SK-N-SH treated with all-trans-retinoic acid at 6 μM for 48 hours (cell line): Measurements from ENCODE around the gene GRM7.
A peak's percentile ranks its signal among the peaks of the same experiment; 100 is the strongest.

ENCODE experiments used
- ATAC-seq: fragments of 200-7000 bp; cut with Tn5 transposase; 3 replicates; pipeline ENCODE4 v1.9.1; 2020; ENCODE audit warnings: mild to moderate bottlenecking, moderate library complexity
- ARNTL ChIP-seq: fragments of 450-650 bp; formaldehyde crosslinking; IDR thresholded peaks from 2 replicates; pipeline ENCODE4 v1.5.0; 2020; ENCODE audit warnings: low read depth, mild to moderate bottlenecking, moderate library complexity, borderline replicate concordance
- BACH2 ChIP-seq: fragments of 250-450 bp; sonication (Bioruptor Pico); IDR thresholded peaks from 2 replicates; pipeline ENCODE4 v1.9.0; 2021; ENCODE audit warnings: mild to moderate bottlenecking, borderline replicate concordance
- CSDC2 ChIP-seq: fragments of 250-450 bp; sonication (Bioruptor Pico); IDR thresholded peaks from 2 replicates; pipeline ENCODE4 v1.5.0; 2020; ENCODE audit warnings: mild to moderate bottlenecking, moderate library complexity
- ESRRG ChIP-seq: fragments of 250-450 bp; sonication (Bioruptor Pico); IDR thresholded peaks from 2 replicates; pipeline ENCODE4 v1.6.1; 2021; ENCODE audit warnings: mild to moderate bottlenecking
- GLIS3 ChIP-seq: fragments of 250-450 bp; sonication (Bioruptor Pico); IDR thresholded peaks from 2 replicates; pipeline ENCODE4 v1.5.0; 2020; ENCODE audit warnings: mild to moderate bottlenecking, moderate library complexity
- OSR1 ChIP-seq: fragments of 250-450 bp; sonication (Bioruptor Pico); IDR thresholded peaks from 2 replicates; pipeline ENCODE4 v1.8.0; 2022; ENCODE audit warnings: moderate library complexity, mild to moderate bottlenecking, inconsistent platforms
- POU6F1 ChIP-seq: fragments of 250-450 bp; sonication (Bioruptor Pico); IDR thresholded peaks from 2 replicates; pipeline ENCODE4 v1.8.0; 2021; ENCODE audit warnings: low read depth, mild to moderate bottlenecking, moderate library complexity, borderline replicate concordance
- PPARA ChIP-seq: fragments of 250-450 bp; sonication (Bioruptor Pico); IDR thresholded peaks from 2 replicates; pipeline ENCODE4 v1.5.0; 2020; ENCODE audit warnings: mild to moderate bottlenecking, borderline replicate concordance
- SNAI2 ChIP-seq: fragments of 250-450 bp; sonication (Bioruptor Pico); IDR thresholded peaks from 2 replicates; pipeline ENCODE4 v1.5.0; 2020; ENCODE audit warnings: mild to moderate bottlenecking, moderate library complexity
- TCF4 ChIP-seq: fragments of 250-450 bp; sonication (Bioruptor Pico); IDR thresholded peaks from 2 replicates; pipeline ENCODE4 v1.8.0; 2021; ENCODE audit warnings: mild to moderate bottlenecking, moderate library complexity, borderline replicate concordance
- TOX ChIP-seq: fragments of 250-450 bp; sonication (Bioruptor Pico); IDR thresholded peaks from 2 replicates; pipeline ENCODE4 v1.8.0; 2021; ENCODE audit warnings: mild to moderate bottlenecking, moderate library complexity, borderline replicate concordance
- ZFP3 ChIP-seq: fragments of 250-450 bp; sonication (Bioruptor Pico); IDR thresholded peaks from 2 replicates; pipeline ENCODE4 v1.5.0; 2020; ENCODE audit warnings: mild to moderate bottlenecking, moderate library complexity
- ZFP30 ChIP-seq: fragments of 450-650 bp; formaldehyde crosslinking; IDR thresholded peaks from 2 replicates; pipeline ENCODE4 v1.5.0; 2022; ENCODE audit warnings: mild to moderate bottlenecking, moderate library complexity
- ZNF565 ChIP-seq: fragments of 450-650 bp; formaldehyde crosslinking; conservative IDR thresholded peaks from 2 replicates; pipeline ENCODE4 v1.5.0; 2020; ENCODE audit warnings: low read depth, mild to moderate bottlenecking, moderate library complexity
- ZNF70 ChIP-seq: fragments of 450-650 bp; formaldehyde crosslinking; IDR thresholded peaks from 2 replicates; pipeline ENCODE4 v1.5.0; 2020; ENCODE audit warnings: mild to moderate bottlenecking, moderate library complexity
- ZNF8 ChIP-seq: fragments of 450-650 bp; formaldehyde crosslinking; IDR thresholded peaks from 2 replicates; pipeline ENCODE4 v1.5.0; 2020; ENCODE audit warnings: mild to moderate bottlenecking, moderate library complexity
- TF ChIP-seq, protein P1 (sequence below): fragments of 250-450 bp; sonication (Bioruptor Pico); IDR thresholded peaks from 2 replicates; pipeline ENCODE4 v1.5.0; 2020; ENCODE audit warnings: mild to moderate bottlenecking, moderate library complexity
- TF ChIP-seq, protein P2 (sequence below): fragments of 250-450 bp; sonication (Bioruptor Pico); IDR thresholded peaks from 2 replicates; pipeline ENCODE4 v1.5.1; 2020; ENCODE audit warnings: low read depth, mild to moderate bottlenecking, moderate library complexity
- TF ChIP-seq, protein P3 (sequence below): fragments of 250-450 bp; sonication (Bioruptor Pico); IDR thresholded peaks from 2 replicates; pipeline ENCODE4 v1.8.0; 2020; ENCODE audit warnings: mild to moderate bottlenecking, moderate library complexity, borderline replicate concordance
- TF ChIP-seq, protein P4 (sequence below): fragments of 250-450 bp; sonication (Bioruptor Pico); IDR thresholded peaks from 2 replicates; pipeline ENCODE4 v1.5.1; 2021; ENCODE audit warnings: mild to moderate bottlenecking, moderate library complexity

Gene GRM7

DNA sequence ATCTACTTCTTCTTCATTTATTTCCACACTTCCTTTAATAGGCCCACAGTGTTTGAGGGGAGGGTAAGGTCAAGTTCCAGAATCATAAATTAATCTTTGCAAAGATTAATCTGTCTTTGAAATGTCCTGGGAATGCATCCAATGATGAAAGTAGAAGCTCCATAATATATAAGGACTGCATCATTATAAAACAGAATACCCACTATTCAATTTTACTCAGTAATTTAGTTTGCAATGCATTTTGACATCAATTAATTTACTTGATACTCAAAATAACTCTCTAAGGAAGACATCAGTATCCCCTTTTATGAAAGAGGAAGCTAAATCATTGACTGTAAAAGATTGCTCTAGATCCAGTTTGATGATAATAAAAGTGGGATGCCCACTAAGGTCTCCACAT, 777.2 kb downstream of the GRM7 start (continued):
- TF ChIP-seq, protein P1, sequence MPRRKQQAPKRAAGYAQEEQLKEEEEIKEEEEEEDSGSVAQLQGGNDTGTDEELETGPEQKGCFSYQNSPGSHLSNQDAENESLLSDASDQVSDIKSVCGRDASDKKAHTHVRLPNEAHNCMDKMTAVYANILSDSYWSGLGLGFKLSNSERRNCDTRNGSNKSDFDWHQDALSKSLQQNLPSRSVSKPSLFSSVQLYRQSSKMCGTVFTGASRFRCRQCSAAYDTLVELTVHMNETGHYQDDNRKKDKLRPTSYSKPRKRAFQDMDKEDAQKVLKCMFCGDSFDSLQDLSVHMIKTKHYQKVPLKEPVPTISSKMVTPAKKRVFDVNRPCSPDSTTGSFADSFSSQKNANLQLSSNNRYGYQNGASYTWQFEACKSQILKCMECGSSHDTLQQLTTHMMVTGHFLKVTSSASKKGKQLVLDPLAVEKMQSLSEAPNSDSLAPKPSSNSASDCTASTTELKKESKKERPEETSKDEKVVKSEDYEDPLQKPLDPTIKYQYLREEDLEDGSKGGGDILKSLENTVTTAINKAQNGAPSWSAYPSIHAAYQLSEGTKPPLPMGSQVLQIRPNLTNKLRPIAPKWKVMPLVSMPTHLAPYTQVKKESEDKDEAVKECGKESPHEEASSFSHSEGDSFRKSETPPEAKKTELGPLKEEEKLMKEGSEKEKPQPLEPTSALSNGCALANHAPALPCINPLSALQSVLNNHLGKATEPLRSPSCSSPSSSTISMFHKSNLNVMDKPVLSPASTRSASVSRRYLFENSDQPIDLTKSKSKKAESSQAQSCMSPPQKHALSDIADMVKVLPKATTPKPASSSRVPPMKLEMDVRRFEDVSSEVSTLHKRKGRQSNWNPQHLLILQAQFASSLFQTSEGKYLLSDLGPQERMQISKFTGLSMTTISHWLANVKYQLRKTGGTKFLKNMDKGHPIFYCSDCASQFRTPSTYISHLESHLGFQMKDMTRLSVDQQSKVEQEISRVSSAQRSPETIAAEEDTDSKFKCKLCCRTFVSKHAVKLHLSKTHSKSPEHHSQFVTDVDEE (CRISPR knock-in tag): 0 out of 2 replicates have a peak, but pooled peaks have one; percentile 29
- no peak for TF ChIP-seq PPARA (CRISPR knock-in tag)
- TF ChIP-seq, all 23 proteins: peak for 7

- no peak for TF ChIP-seq ZNF565 (CRISPR knock-in tag)
- no peak for TF ChIP-seq OSR1 (CRISPR knock-in tag)
- no peak for TF ChIP-seq ZNF8
- no peak for TF ChIP-seq ARNTL
- no peak for TF ChIP-seq ZFP3 (CRISPR knock-in tag)
- no peak for TF ChIP-seq POU6F1 (CRISPR knock-in tag)
- TF ChIP-seq BACH2 (CRISPR knock-in tag): no peak
- TF ChIP-seq TCF4 (CRISPR knock-in tag): no peak
- TF ChIP-seq, protein P2, sequence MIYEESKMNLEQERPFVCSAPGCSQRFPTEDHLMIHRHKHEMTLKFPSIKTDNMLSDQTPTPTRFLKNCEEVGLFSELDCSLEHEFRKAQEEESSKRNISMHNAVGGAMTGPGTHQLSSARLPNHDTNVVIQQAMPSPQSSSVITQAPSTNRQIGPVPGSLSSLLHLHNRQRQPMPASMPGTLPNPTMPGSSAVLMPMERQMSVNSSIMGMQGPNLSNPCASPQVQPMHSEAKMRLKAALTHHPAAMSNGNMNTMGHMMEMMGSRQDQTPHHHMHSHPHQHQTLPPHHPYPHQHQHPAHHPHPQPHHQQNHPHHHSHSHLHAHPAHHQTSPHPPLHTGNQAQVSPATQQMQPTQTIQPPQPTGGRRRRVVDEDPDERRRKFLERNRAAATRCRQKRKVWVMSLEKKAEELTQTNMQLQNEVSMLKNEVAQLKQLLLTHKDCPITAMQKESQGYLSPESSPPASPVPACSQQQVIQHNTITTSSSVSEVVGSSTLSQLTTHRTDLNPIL (CRISPR knock-in tag): no peak
- TF ChIP-seq, protein P3, sequence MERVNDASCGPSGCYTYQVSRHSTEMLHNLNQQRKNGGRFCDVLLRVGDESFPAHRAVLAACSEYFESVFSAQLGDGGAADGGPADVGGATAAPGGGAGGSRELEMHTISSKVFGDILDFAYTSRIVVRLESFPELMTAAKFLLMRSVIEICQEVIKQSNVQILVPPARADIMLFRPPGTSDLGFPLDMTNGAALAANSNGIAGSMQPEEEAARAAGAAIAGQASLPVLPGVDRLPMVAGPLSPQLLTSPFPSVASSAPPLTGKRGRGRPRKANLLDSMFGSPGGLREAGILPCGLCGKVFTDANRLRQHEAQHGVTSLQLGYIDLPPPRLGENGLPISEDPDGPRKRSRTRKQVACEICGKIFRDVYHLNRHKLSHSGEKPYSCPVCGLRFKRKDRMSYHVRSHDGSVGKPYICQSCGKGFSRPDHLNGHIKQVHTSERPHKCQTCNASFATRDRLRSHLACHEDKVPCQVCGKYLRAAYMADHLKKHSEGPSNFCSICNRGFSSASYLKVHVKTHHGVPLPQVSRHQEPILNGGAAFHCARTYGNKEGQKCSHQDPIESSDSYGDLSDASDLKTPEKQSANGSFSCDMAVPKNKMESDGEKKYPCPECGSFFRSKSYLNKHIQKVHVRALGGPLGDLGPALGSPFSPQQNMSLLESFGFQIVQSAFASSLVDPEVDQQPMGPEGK (CRISPR knock-in tag): no peak
- no peak for ATAC-seq
Measured at GRCh38 chr3:7640787-7641186, 779.9 kb downstream of the GRM7 start.

DNA sequence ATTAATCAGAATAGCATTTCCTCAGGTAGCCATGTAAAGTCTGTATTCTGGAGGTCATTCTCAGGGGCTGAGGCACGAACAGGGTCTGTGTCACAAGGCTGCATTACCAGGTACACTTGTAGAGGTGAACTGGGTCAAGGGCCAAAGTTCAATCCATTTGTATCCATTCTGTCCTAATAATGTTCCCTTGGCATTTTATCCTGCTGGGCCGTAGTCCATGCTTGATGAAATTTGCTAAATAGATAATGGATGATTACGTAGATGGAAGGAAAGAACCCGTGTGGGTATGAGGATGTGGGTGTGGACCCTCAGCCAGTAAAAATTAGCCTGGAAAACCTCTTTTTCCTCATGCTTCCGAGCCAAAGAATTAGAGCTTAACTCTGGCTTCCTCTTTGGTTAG, 785.9 kb downstream of the GRM7 start:
- no peak for ATAC-seq
- TF ChIP-seq, protein P1 (CRISPR knock-in tag): no peak
- TF ChIP-seq GLIS3 (CRISPR knock-in tag) (no peak), POU6F1 (CRISPR knock-in tag) (no peak), SNAI2 (no peak), ZFP3 (CRISPR knock-in tag) (no peak), ESRRG (CRISPR knock-in tag) (no peak), TCF4 (CRISPR knock-in tag) (no peak), ZNF70 (CRISPR knock-in tag) (no peak), CSDC2 (CRISPR knock-in tag) (no peak), TOX (CRISPR knock-in tag) (no peak), PPARA (CRISPR knock-in tag) (no peak), ZFP30 (no peak)
- TF ChIP-seq, protein P3 (CRISPR knock-in tag): no peak
- TF ChIP-seq, protein P4, sequence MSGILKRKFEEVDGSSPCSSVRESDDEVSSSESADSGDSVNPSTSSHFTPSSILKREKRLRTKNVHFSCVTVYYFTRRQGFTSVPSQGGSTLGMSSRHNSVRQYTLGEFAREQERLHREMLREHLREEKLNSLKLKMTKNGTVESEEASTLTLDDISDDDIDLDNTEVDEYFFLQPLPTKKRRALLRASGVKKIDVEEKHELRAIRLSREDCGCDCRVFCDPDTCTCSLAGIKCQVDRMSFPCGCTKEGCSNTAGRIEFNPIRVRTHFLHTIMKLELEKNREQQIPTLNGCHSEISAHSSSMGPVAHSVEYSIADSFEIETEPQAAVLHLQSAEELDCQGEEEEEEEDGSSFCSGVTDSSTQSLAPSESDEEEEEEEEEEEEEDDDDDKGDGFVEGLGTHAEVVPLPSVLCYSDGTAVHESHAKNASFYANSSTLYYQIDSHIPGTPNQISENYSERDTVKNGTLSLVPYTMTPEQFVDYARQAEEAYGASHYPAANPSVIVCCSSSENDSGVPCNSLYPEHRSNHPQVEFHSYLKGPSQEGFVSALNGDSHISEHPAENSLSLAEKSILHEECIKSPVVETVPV (CRISPR knock-in tag): no peak
- TF ChIP-seq, protein P2 (CRISPR knock-in tag): no peak
